ENCODE results near the gene EPS8L2. TPM values are rescaled to one million over a fixed set of nuclear protein-coding genes. Genes with fewer than 3 reads are reported as not detected.
"Not testable (repeated sequence)": the region's sequence is repeated elsewhere in the genome, so short reads cannot be mapped to it uniquely, and the experiment has no call there.

EPS8L2 gene
- total and polyA plus RNA-seq, 11 donors = 0.72 to 15.5 (median 1.5) TPM

DNA sequence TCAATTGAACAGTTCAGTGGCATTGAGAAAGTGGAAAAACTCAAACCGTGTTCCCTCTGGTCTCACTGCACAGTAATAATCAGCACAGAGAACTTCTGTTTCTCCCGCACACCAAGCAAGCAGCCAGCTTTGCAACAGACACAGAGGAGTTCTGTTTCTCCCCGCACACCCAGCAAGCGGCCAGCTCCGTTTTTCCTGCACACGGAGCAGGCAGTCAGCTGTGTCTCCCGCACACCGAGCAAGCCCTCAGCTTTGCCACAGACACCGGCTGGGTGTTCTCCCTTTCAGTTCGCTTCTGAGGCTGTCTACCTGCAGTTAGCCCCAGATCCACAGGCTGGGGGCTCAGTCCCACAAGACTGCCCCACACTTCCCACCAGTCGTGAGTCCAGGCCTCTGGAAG lies 31.3 kb downstream of the EPS8L2 start:
- no peak for ATAC-seq
- no peaks in the 10 kb centered on the region for H3K36me3 ChIP-seq
- H3K4me1 ChIP-seq = peaks cover 0 to 8% (median 0%) of the 10 kb centered on the region in 12 donors
- H3K27me3 ChIP-seq = peaks cover 0 to 10% (median 0%) of the 10 kb centered on the region in 9 donors
- H3K27ac ChIP-seq = no peak overlapping the region
- no peak for TF ChIP-seq POLR2A (IDR thresholded peaks at IDR 0.05)
- TF ChIP-seq, protein P1, sequence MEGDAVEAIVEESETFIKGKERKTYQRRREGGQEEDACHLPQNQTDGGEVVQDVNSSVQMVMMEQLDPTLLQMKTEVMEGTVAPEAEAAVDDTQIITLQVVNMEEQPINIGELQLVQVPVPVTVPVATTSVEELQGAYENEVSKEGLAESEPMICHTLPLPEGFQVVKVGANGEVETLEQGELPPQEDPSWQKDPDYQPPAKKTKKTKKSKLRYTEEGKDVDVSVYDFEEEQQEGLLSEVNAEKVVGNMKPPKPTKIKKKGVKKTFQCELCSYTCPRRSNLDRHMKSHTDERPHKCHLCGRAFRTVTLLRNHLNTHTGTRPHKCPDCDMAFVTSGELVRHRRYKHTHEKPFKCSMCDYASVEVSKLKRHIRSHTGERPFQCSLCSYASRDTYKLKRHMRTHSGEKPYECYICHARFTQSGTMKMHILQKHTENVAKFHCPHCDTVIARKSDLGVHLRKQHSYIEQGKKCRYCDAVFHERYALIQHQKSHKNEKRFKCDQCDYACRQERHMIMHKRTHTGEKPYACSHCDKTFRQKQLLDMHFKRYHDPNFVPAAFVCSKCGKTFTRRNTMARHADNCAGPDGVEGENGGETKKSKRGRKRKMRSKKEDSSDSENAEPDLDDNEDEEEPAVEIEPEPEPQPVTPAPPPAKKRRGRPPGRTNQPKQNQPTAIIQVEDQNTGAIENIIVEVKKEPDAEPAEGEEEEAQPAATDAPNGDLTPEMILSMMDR (IDR thresholded peaks at IDR 0.05) = no peak
- intact Hi-C loops (cut with DNase I) = loop anchor here in 1 of 10 donors (10.0 kb wide), 1 partner anchor 57 kb away; the partner anchor contains the start of genes CEND1 and SLC25A22
- H3K9me3 ChIP-seq = no peaks in the 10 kb centered on the region
- DNase-seq = no peak
- WGBS, 4 donors = 50 to 56% (median 53%) methylated on average over 11 of the region's 11 CpGs
- no peak overlapping the region for H3K4me3 ChIP-seq

DNA sequence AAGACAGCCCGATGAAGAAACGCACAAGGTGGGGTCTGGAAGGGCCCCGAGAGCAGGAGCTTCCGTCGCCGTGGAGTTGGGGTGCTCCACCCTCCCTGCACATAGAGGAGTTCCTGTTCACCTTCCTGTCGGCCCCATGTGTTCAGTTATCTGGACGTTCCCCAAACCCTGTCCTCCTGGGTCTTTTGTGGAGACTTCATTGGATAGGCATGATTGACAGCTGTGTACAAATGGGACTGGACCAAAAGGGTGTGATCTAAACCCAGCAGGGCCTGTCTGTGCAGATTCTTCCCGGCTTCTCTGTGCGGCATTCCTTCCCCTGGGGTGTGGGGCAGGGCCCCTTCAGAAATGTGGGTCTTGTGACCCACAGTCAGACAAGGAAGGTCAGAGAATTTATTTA lies 31.9 kb downstream of the EPS8L2 start:
- not testable (repeated sequence) for DNase-seq, H3K4me3 ChIP-seq, H3K27ac ChIP-seq, H3K9me3 ChIP-seq, H3K27me3 ChIP-seq, H3K4me1 ChIP-seq, H3K36me3 ChIP-seq
- intact Hi-C loops (cut with DNase I) = loop anchor here in 1 of 10 donors (10.0 kb wide), 1 partner anchor 57 kb away; the partner anchor contains the start of genes CEND1 and SLC25A22
- peak in 2 of 4 donors; percentile 41 for ATAC-seq
- 37 to 54% (median 47%) methylated on average over 10 of the region's 10 CpGs for WGBS, 4 donors

DNA sequence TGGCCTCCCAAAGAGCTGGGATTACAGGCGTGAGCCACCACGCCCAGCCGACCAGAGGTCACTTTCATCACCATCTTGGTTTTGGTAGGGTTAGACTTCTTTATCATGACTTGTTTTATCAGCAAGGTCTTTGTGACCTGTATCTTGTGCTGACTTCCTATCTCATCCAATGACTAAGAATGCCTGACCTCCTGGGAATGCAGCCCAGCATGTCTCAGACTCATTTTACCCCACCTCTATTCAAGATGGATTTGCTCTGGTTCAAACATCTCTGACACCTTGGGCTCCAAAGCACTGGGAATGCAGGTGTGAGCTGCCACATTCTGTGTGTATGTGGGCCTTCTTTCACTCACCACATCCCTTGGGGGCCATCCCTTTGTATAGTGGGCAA lies 36.1 kb downstream of the EPS8L2 start:
- no peak for DNase-seq

DNA sequence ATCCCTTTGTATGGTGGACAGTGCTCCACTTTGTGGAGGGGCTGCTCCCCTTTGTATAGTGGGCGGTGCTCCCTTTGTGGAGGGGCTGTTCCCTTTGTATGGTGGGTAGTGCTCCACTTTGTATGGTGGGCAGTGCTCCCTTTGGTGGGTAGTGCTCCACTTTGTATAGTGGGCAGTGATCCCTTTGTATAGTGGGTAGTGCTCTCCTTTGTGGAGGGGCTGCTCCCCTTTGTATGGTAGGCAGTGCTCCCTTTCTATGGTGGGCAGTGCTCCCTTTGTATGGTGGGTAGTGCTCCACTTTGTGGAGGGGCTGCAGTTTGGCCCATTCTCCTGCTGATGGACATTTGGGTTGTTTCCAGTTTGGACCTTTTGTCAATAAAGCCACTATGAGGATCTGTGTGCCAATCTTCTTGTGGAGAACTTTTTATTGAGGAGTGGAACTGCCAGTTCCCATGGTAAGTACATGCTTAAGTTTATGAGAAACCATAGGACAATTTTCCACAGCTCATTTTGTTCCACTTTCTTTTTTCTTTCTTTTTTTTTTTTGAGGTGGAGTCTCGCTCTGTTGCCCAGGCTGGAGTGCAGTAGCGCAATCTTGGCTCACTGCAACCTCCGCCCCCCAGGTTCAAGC lies 36.7 kb downstream of the EPS8L2 start:
- ATAC-seq (no peak), DNase-seq (no peak)
- Histone ChIP-seq H3K36me3 (no peaks in the 10 kb centered on the region), H3K27me3 (no peaks in the 10 kb centered on the region), H3K9me3 (no peaks in the 10 kb centered on the region), H3K27ac (no peak overlapping the region), H3K4me3 (no peak overlapping the region), H3K4me1 (peaks cover 0 to 15% (median 5%) of the 10 kb centered on the region in 12 donors)
- WGBS, 4 donors = 95 to 99% (median 97%) methylated on average over 4 of the region's 4 CpGs
- intact Hi-C loops (cut with DNase I) = no loop called here
- no peak for TF ChIP-seq POLR2A (IDR thresholded peaks at IDR 0.05)
- TF ChIP-seq, protein P1 (IDR thresholded peaks at IDR 0.05) = no peak

More for the DNA sequence above, 36.1 kb downstream of the EPS8L2 start:
- 82 to 94% (median 87%) methylated on average over 3 of the region's 3 CpGs for WGBS, 4 donors
- H3K4me3 ChIP-seq = no peak overlapping the region
- no peak overlapping the region for H3K27ac ChIP-seq
- intact Hi-C loops (cut with DNase I) = no loop called here
- no peaks in the 10 kb centered on the region for H3K9me3 ChIP-seq
- peaks cover 0 to 16% (median 5%) of the 10 kb centered on the region in 12 donors for H3K4me1 ChIP-seq
- ATAC-seq = no peak
- no peaks in the 10 kb centered on the region for H3K27me3 ChIP-seq
- H3K36me3 ChIP-seq = no peaks in the 10 kb centered on the region
- no peak for TF ChIP-seq POLR2A (IDR thresholded peaks at IDR 0.05)
- TF ChIP-seq, protein P1 (IDR thresholded peaks at IDR 0.05) = no peak

DNA sequence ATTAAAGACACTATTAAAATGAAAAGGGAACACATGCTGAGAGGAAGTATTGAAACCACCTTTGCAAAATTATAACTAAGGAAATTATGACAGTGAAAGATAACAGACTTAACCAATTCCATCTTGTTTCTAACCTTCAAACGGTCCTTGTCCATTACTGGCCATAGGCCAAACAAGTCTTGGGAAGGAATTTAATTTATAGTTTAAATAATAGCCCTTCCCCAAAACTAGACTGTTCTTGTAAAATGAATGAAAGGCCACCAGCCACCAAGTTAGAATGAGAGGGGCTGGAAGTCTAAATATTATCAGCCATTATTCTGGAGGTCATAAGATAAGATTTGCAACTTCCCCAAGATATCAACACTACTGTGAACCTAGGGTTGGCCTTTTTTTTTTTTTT lies 39.4 kb downstream of the EPS8L2 start:
- intact Hi-C loops (cut with DNase I) = no loop called here
- no peak for ATAC-seq
- H3K4me1 ChIP-seq = peaks cover 6 to 31% (median 16%) of the 10 kb centered on the region in 12 donors
- H3K27ac ChIP-seq = no peak overlapping the region
- H3K9me3 ChIP-seq = no peaks in the 10 kb centered on the region
- no peak for DNase-seq
- no peaks in the 10 kb centered on the region for H3K36me3 ChIP-seq
- no peak overlapping the region for H3K4me3 ChIP-seq
- no peaks in the 10 kb centered on the region for H3K27me3 ChIP-seq
- 37 to 45% (median 40%) methylated on average over 1 of the region's 1 CpG for WGBS, 4 donors
- TF ChIP-seq, protein P1 (IDR thresholded peaks at IDR 0.05) = no peak
- no peak for TF ChIP-seq POLR2A (IDR thresholded peaks at IDR 0.05)
